H1 (cell line): ENCODE results near the gene MCM3AP. TPM values are rescaled to one million over a fixed set of nuclear protein-coding genes. Genes with fewer than 3 reads are reported as not detected.

Experiments
- CTCF ChIA-PET: fragments of 300-600 bp; sonication (Branson Sonifier 250); formaldehyde crosslinking; loops from one replicate; lab custom pipeline; 2021; ENCODE audit not compliant: partially characterized antibody; lab: Charles Lee
- POLR2A ChIA-PET: fragments of 300-600 bp; sonication (Branson Sonifier 250); formaldehyde crosslinking; loops from one replicate; lab custom pipeline; 2021; ENCODE audit warnings: inconsistent platforms; ENCODE audit not compliant: partially characterized antibody; lab: Charles Lee
- DNase-seq, 2 experiments: peaks; one replicate each; pipeline versions ENCODE4 v3.0.0 to v3.0.0-alpha.2; 2010 to 2022; ENCODE audit warnings: low spot score in 2 of 2, low read depth in 1 of 2, mixed read lengths in 1 of 2
- FAIRE-seq: peaks from 2 replicates; lab custom pipeline; 2011; peaks lifted over from hg19 to GRCh38; lab: Jason Lieb, UNC
- H2AFZ ChIP-seq: 2 replicates; pipeline ENCODE4 v1.8.1; 2012; ENCODE audit warnings: low read length, inconsistent platforms
- H2AK5ac ChIP-seq: 2 replicates; pipeline ENCODE4 v1.6.1; 2013; ENCODE audit warnings: low read depth, low read length
- H2BK120ac ChIP-seq: replicated peaks from 2 replicates; pipeline ENCODE3; 2013; ENCODE audit warnings: low read depth, low read length, inconsistent platforms
- H2BK12ac ChIP-seq: 2 replicates; pipeline ENCODE4 v1.6.1; 2013; ENCODE audit warnings: low read depth, low read length
- H2BK15ac ChIP-seq: 2 replicates; pipeline ENCODE4 v1.6.1; 2013; ENCODE audit warnings: low read length
- H2BK20ac ChIP-seq: 2 replicates; pipeline ENCODE4 v1.6.1; 2013; ENCODE audit warnings: low read length
- H2BK5ac ChIP-seq: 2 replicates; pipeline ENCODE4 v1.6.1; 2013; ENCODE audit warnings: low read depth, low read length
- H3K14ac ChIP-seq: 2 replicates; pipeline ENCODE4 v1.6.1; 2013; ENCODE audit warnings: inconsistent platforms; ENCODE audit not compliant: insufficient read length
- H3K18ac ChIP-seq: 2 replicates; pipeline ENCODE4 v1.6.1; 2013; ENCODE audit warnings: low read length; ENCODE audit errors: extremely low read depth
- H3K23ac ChIP-seq: 2 replicates; pipeline ENCODE4 v1.6.1; 2013; ENCODE audit warnings: inconsistent platforms; ENCODE audit not compliant: insufficient read length
- H3K23me2 ChIP-seq: 2 replicates; pipeline ENCODE4 v1.6.1; 2013; ENCODE audit warnings: low read depth, low read length
- H3K27ac ChIP-seq: 2 replicates; pipeline ENCODE4 v1.6.1; 2011; ENCODE audit warnings: low read depth, low read length, inconsistent platforms
- H3K27me3 ChIP-seq, 4 experiments: replicated peaks in 1 of 4; 1 replicate in 1 of 4; 2 replicates in 3 of 4; pipeline versions ENCODE4 v1.6.1 to v1.8.1; 2011 to 2013; ENCODE audit warnings: low read length in 3 of 4, mild to moderate bottlenecking in 3 of 4, inconsistent platforms in 2 of 4, mixed read lengths in 2 of 4, moderate library complexity in 1 of 4; ENCODE audit not compliant: control insufficient read depth in 3 of 4, insufficient read depth in 3 of 4; ENCODE audit errors: extremely low read depth in 1 of 4
- H3K36me3 ChIP-seq, 4 experiments: 2 replicates each; pipeline versions ENCODE4 v1.6.1 to v1.8.1; 2011 to 2013; ENCODE audit warnings: mild to moderate bottlenecking in 4 of 4, low read length in 3 of 4, moderate library complexity in 2 of 4, control low read depth in 1 of 4, inconsistent platforms in 1 of 4; ENCODE audit not compliant: insufficient read depth in 4 of 4, control insufficient read depth in 2 of 4
- H3K4ac ChIP-seq: replicated peaks from 2 replicates; pipeline ENCODE3; 2013; ENCODE audit warnings: low read length, low read depth, mixed read lengths, inconsistent platforms; ENCODE audit not compliant: insufficient read length
- H3K4me1 ChIP-seq, 4 experiments: replicated peaks in 1 of 4; 1 replicate in 1 of 4; 2 replicates in 3 of 4; pipeline versions ENCODE4 v1.6.1 to v1.8.1; 2011 to 2013; ENCODE audit warnings: low read length in 3 of 4, inconsistent platforms in 2 of 4, mixed read lengths in 1 of 4; ENCODE audit not compliant: insufficient read depth in 4 of 4, control insufficient read depth in 3 of 4
- H3K4me2 ChIP-seq, 2 experiments: 2 replicates each; pipeline versions ENCODE4 v1.6.1 to v1.8.1; 2011 to 2013; ENCODE audit warnings: low read depth in 2 of 2, low read length in 2 of 2, control low read depth in 1 of 2, inconsistent platforms in 1 of 2, mild to moderate bottlenecking in 1 of 2; ENCODE audit not compliant: insufficient read depth in 1 of 2
- H3K4me3 ChIP-seq, 4 experiments: fragments of 200-600, 300-600 bp in 1 of 4; sonication (generic), shearing (Covaris generic), sonication (Bioruptor Twin) in 1 of 4; 2 replicates each; pipeline versions ENCODE4 v1.5.1 to v1.8.1; 2011 to 2016; ENCODE audit warnings: low read length in 4 of 4, low read depth in 3 of 4, control low read depth in 2 of 4, inconsistent platforms in 2 of 4, mild to moderate bottlenecking in 2 of 4, mixed read lengths in 1 of 4, moderate library complexity in 1 of 4; ENCODE audit not compliant: insufficient read depth in 2 of 4; ENCODE audit errors: extremely low read depth in 1 of 4
- H3K56ac ChIP-seq: replicated peaks from 2 replicates; pipeline ENCODE3; 2013; ENCODE audit warnings: low read depth, mild to moderate bottlenecking, mixed read lengths, low read length, inconsistent platforms; ENCODE audit not compliant: insufficient read length
- H3K79me1 ChIP-seq: 2 replicates; pipeline ENCODE4 v1.6.1; 2013; ENCODE audit warnings: low read depth, low read length, control low read depth
- H3K79me2 ChIP-seq, 2 experiments: 2 replicates each; pipeline versions ENCODE4 v1.6.1 to v1.8.1; 2012 to 2013; ENCODE audit warnings: low read length in 2 of 2, mild to moderate bottlenecking in 2 of 2, inconsistent platforms in 1 of 2; ENCODE audit not compliant: insufficient read depth in 2 of 2, control insufficient read depth in 1 of 2
- H3K9ac ChIP-seq, 4 experiments: replicated peaks in 1 of 4; 1 replicate in 1 of 4; 2 replicates in 3 of 4; pipeline versions ENCODE4 v1.6.1 to v1.8.1; 2011 to 2013; ENCODE audit warnings: low read depth in 3 of 4, low read length in 3 of 4, control low read depth in 2 of 4, mild to moderate bottlenecking in 2 of 4, moderate library complexity in 2 of 4, inconsistent platforms in 1 of 4; ENCODE audit errors: extremely low read depth in 1 of 4
- H3K9me3 ChIP-seq, 2 experiments: 2 replicates each; pipeline versions ENCODE4 v1.6.1 to v1.8.1; 2012 to 2013; ENCODE audit warnings: mild to moderate bottlenecking in 2 of 2, moderate library complexity in 2 of 2, control low read depth in 1 of 2, inconsistent platforms in 1 of 2, low read depth in 1 of 2, low read length in 1 of 2, mixed read lengths in 1 of 2; ENCODE audit not compliant: insufficient read depth in 2 of 2
- H4K20me1 ChIP-seq, 2 experiments: replicated peaks in 1 of 2; 2 replicates each; pipeline versions ENCODE3 to v1.8.1; 2011 to 2013; ENCODE audit warnings: inconsistent platforms in 2 of 2, low read length in 2 of 2, mild to moderate bottlenecking in 1 of 2; ENCODE audit not compliant: insufficient read depth in 2 of 2, control insufficient read depth in 1 of 2
- H4K5ac ChIP-seq: 2 replicates; pipeline ENCODE4 v1.6.1; 2013; ENCODE audit warnings: low read length, low read depth, mixed read lengths, inconsistent platforms; ENCODE audit not compliant: insufficient read length
- H4K8ac ChIP-seq: 2 replicates; pipeline ENCODE4 v1.8.0; 2013; ENCODE audit warnings: mild to moderate bottlenecking, moderate library complexity, low read length, inconsistent platforms; ENCODE audit not compliant: insufficient read depth; ENCODE audit errors: extremely low read depth
- H4K91ac ChIP-seq: replicated peaks from 2 replicates; pipeline ENCODE3; 2013; ENCODE audit warnings: low read length, mixed read lengths, inconsistent platforms; ENCODE audit not compliant: insufficient read length
- BCL11A ChIP-seq, 2 experiments: IDR thresholded peaks; one replicate each; pipeline ENCODE4 v1.6.1; 2011; ENCODE audit warnings: low read depth in 2 of 2, low read length in 2 of 2, mild to moderate bottlenecking in 2 of 2
- CEBPB ChIP-seq: IDR thresholded peaks from 2 replicates; pipeline ENCODE4 v1.6.1; 2012; ENCODE audit warnings: low read depth, low read length
- WGBS, 2 experiments: shearing (Covaris generic) in 1 of 2; methylation state at CpG; one replicate each; pipeline versions ENCODE4 v1.1.6 to v1.1.7; 2013 to 2015; ENCODE audit warnings: low lambda C conversion rate in 2 of 2, mixed read lengths in 2 of 2, inconsistent platforms in 1 of 2, low coverage in 1 of 2, missing lambda C conversion rate in 1 of 2; ENCODE audit not compliant: insufficient replicate concordance in 2 of 2, insufficient coverage in 1 of 2, insufficient read length in 1 of 2; ENCODE audit errors: extremely low coverage in 1 of 2, missing lambda C conversion rate in 1 of 2; 5-methylcytosine and 5-hydroxymethylcytosine counted together
- polyA plus RNA-seq, 7 experiments: library from polyadenylated mRNA; depleted of rRNA in 3 of 7; stranded (reverse) in 5 of 7; unstranded in 2 of 7; fragments of >200 nt in 5 of 7; fragments of 200-250 nt in 2 of 7; gene quantifications; 1 replicate in 5 of 7; 2 replicates in 1 of 7; 4 replicates in 1 of 7; pipeline versions ENCODE4 v1.2.1 to v1.2.3, GENCODE V29; 2011 to 2013; ENCODE audit warnings: missing spikeins in 2 of 7, mixed read lengths in 2 of 7
- total RNA-seq: library from RNA; stranded (reverse); fragmentation: NEBNext Ultra II Directional; extraction: Animal tissue kit (Norgen Biotek cat#: 25700); gene quantifications from 2 replicates; pipeline ENCODE4 v1.2.1, GENCODE V29; 2021

Gene MCM3AP
- total and polyA plus RNA-seq, 2 of the 8 experiments (the other 6 are each of a cell fraction or from before 2014, with no cell fraction given): 37.2 to 119 TPM

DNA sequence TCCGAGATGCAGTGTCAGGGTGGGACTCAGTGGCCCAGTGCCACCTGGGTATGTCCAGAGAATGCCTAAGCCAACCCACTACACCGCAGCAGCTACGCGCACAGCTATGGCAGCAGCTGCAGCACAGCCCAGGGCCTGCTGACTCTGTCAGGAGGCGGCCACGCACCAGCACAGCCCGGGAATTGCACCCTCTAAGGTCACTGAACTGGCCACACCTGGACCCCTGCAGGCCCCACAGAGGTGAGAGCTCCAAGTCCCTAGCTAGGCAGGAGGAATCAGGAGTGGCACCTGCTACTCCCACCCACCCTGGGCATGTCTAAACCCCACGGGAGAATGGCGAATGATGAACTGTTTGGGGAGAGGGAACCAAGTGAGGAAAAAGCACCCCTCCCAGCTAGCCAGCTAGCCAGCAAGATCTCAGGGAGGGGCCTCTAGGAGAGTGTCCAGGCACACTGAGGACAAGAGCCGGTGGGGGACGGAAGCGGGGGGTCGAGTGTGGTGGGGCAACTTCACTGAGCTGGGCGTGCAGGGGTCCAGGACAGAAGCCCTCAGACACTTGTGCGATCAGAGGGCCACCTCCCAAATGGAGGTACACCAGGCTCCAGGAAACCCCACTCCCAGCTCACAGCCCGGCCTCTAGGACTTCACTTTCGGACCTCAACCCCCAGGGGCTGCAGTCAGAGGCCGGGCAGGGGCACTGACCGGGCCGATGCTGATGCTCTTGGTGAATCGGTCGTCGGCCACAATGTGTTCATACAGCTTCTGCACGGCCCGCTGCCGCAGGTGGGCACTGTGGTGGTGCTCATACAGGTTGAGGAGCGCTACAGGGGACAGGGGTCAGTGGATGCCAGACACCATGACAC lies 70.7 kb downstream of the MCM3AP start:
- H2AFZ ChIP-seq: no peak overlapping the region
- H3K79me1 ChIP-seq: peaks cover 17% of the 10 kb centered on the region
- no peak overlapping the region for H3K14ac ChIP-seq
- no peak overlapping the region for H2BK20ac ChIP-seq
- no peak overlapping the region for H4K91ac ChIP-seq
- 89% methylated on average over 17 of the region's 27 CpGs; no CpG with 5 or more reads in 1 of the 2 experiments for WGBS, 2 experiments
- no peaks in the 10 kb centered on the region; a peak in 1 of 7 replicates for H3K4me1 ChIP-seq
- no peak overlapping the region for H3K27ac ChIP-seq
- H3K23me2 ChIP-seq: no peaks in the 10 kb centered on the region
- H2BK12ac ChIP-seq: no peak overlapping the region
- no peak overlapping the region for H3K56ac ChIP-seq
- TF ChIP-seq CEBPB (no peak), BCL11A (IDR thresholded peaks at IDR 0.05; ENCODE audit: low read depth in 2 of 2, low read length in 2 of 2) (no peak)
- TF ChIP-seq, all 59 proteins: peak for 0
- H3K4me2 ChIP-seq: no peak overlapping the region
- H3K18ac ChIP-seq: no peak overlapping the region
- H3K27me3 ChIP-seq: no peaks in the 10 kb centered on the region
- ChIA-PET POLR2A (interaction anchor here (0.9 kb wide), 1 partner anchor 101 kb away, joined by 3 read pairs; no protein-coding TSS in a partner anchor), CTCF (interaction anchor here (0.7 to 3.0 kb wide), 6 partner anchors 7 to 71 kb away, joined by 3 to 17 read pairs (median 4); no protein-coding TSS in a partner anchor)
- no peak overlapping the region for H4K5ac ChIP-seq
- no peak overlapping the region for H2BK15ac ChIP-seq
- peaks cover 5 to 36% of the 10 kb centered on the region in 2 experiments for H4K20me1 ChIP-seq
- no peak overlapping the region for H3K9ac ChIP-seq
- H2BK5ac ChIP-seq: no peak overlapping the region
- FAIRE-seq: no peak
- no peak overlapping the region for H2BK120ac ChIP-seq
- H4K8ac ChIP-seq: no peak overlapping the region; the same call in 1 of the 2 replicates
- H3K9me3 ChIP-seq: no peaks in the 10 kb centered on the region
- H2AK5ac ChIP-seq: no peak overlapping the region
- no peak overlapping the region for H3K23ac ChIP-seq
- peaks cover 2 to 14% (median 5%) of the 10 kb centered on the region in 4 experiments for H3K36me3 ChIP-seq
- no peak for DNase-seq
- H3K79me2 ChIP-seq: peaks cover 0 to 8% of the 10 kb centered on the region in 2 experiments; a peak in 1 of 4 replicates
- no peak overlapping the region for H3K4ac ChIP-seq
- no peak overlapping the region for H3K4me3 ChIP-seq
